CD4-positive, alpha-beta T cell (primary cell): ENCODE measurements around the gene ADGRD1. TPM values are rescaled to one million over a fixed set of nuclear protein-coding genes. Genes with fewer than 3 reads are reported as not detected.
"Not testable (repeated sequence)": the region's sequence is repeated elsewhere in the genome, so short reads cannot be mapped to it uniquely, and the experiment has no call there.

Source experiments
- ATAC-seq: fragments of 200-7000 bp; cut with Tn5 transposase; one replicate; pipeline ENCODE4 v1.10.0; 2022; ENCODE audit warnings: mild to moderate bottlenecking; ENCODE audit not compliant: poor library complexity
- CTCF ChIA-PET: fragments of 350-600 bp; sonication (Branson Sonifier 250); formaldehyde crosslinking; loops from one replicate; lab custom pipeline; 2021; ENCODE audit warnings: antibody characterized with exemption, inconsistent platforms; lab: Charles Lee
- POLR2A ChIA-PET: fragments of 350-600 bp; sonication (Branson Sonifier 250); formaldehyde crosslinking; loops from one replicate; lab custom pipeline; 2021; ENCODE audit warnings: antibody characterized with exemption, inconsistent platforms; lab: Charles Lee
- DNase-seq, 14 experiments: peaks; one replicate each; pipeline ENCODE4 v3.0.0-alpha.2; 2013 to 2020; ENCODE audit warnings: mixed read lengths in 2 of 14
- H3K27ac ChIP-seq, 2 donors: one replicate each; pipeline versions ENCODE4 v1.5.1 to v1.7.0; 2013; ENCODE audit warnings: low read length in 2 of 2, low read depth in 1 of 2, mild to moderate bottlenecking in 1 of 2
- H3K27me3 ChIP-seq, 2 experiments: 1 replicate in 1 of 2; 2 replicates in 1 of 2; pipeline versions ENCODE4 v1.6.1 to v1.7.0; 2013; ENCODE audit warnings: low read length in 2 of 2, control low read depth in 1 of 2, mild to moderate bottlenecking in 1 of 2, moderate library complexity in 1 of 2; ENCODE audit not compliant: insufficient read depth in 2 of 2, control insufficient read depth in 1 of 2
- H3K36me3 ChIP-seq: one replicate; pipeline ENCODE4 v1.6.1; 2013; ENCODE audit warnings: low read length, control low read depth; ENCODE audit not compliant: insufficient read depth
- H3K4me1 ChIP-seq: one replicate; pipeline ENCODE4 v1.6.1; 2013; ENCODE audit warnings: low read length, control low read depth; ENCODE audit not compliant: insufficient read depth
- H3K4me3 ChIP-seq: one replicate; pipeline ENCODE4 v1.5.1; 2013; ENCODE audit warnings: mild to moderate bottlenecking, low read length, moderate library complexity
- H3K9me3 ChIP-seq, 2 experiments: 1 replicate in 1 of 2; 2 replicates in 1 of 2; pipeline versions ENCODE4 v1.6.1 to v1.7.0; 2013; ENCODE audit warnings: low read length in 2 of 2, mild to moderate bottlenecking in 2 of 2, control low read depth in 1 of 2, moderate library complexity in 1 of 2; ENCODE audit not compliant: control insufficient read depth in 1 of 2, insufficient read depth in 1 of 2
- H3K27ac Mint-ChIP-seq: one replicate; pipeline ENCODE4 v1.8.0; 2020; ENCODE audit warnings: mixed read lengths
- H3K27me3 Mint-ChIP-seq: one replicate; pipeline ENCODE4 v1.8.0; 2021; ENCODE audit warnings: mixed read lengths
- H3K36me3 Mint-ChIP-seq: one replicate; pipeline ENCODE4 v1.8.0; 2021; ENCODE audit warnings: low read depth, mixed read lengths
- H3K4me1 Mint-ChIP-seq: one replicate; pipeline ENCODE4 v1.8.0; 2021; ENCODE audit warnings: low read depth, mixed read lengths
- H3K4me3 Mint-ChIP-seq: one replicate; pipeline ENCODE4 v1.8.0; 2020; ENCODE audit warnings: mild to moderate bottlenecking, mixed read lengths
- H3K9me3 Mint-ChIP-seq: one replicate; pipeline ENCODE4 v1.8.0; 2020; ENCODE audit warnings: mixed read lengths
- intact Hi-C, 2 experiments: fragments of 100-400 bp; cut with DNase I in 1 of 2; cut with micrococcal nuclease in 1 of 2; formaldehyde crosslinking; loops; one replicate each; pipeline versions ENCODE4 v1.15.1 to v1.9.0; 2023 to 2025; cut with DNase I, micrococcal nuclease
- total RNA-seq, 174 experiments: library from RNA in 2 of 174; stranded (reverse) in 2 of 174; gene quantifications; one replicate each; pipeline ENCODE4 v1.2.3 and lab custom pipeline; 2021 to 2026
- TF ChIP-seq, protein P1 (sequence below): fragments of 200-600 bp; IDR thresholded peaks from one replicate; pipeline ENCODE4 v1.8.0; 2022; ENCODE audit warnings: antibody characterized with exemption, mild to moderate bottlenecking

ADGRD1 gene
- total RNA-seq, 2 experiments from 2014 or later: 0.22 TPM; not detected in 1

DNA sequence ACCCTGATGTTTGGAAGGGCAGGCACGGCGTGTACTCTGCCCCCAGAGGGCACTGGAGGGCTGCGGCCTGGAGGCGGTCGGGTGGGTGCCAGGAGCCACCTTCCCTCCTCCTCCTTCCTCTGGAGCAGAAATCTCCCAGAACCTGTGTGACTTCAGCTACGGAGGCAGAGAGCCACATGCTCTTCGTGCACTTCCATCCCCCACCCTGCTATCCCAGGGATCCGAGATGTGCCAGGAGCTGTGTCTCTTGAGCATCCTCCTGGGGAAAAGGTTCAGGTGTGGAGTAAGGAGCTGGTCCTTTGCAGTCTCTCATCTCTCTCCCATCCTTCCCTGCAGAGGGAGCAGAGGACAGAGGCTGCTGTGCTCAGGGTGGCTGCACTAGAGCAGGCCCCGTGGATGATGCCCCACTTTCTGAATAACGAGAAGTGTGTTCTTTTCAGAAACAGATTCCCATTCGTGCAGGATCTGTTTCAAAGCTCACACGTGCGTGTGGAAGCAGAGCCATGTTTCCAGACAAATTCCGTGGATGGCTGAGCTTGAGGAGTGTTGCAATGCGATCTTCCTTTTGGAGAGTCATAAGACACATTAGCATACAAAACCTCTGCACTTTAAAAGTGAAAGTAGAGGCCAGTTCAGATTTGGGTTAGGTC, 162.9 kb downstream of the ADGRD1 start:
- no peaks in the 10 kb centered on the region for H3K36me3 Mint-ChIP-seq
- DNase-seq: no peak
- Histone ChIP-seq H3K9me3 (no peaks in the 10 kb centered on the region), H3K27me3 (peaks cover 0 to 4% of the 10 kb centered on the region in 2 experiments), H3K27ac (no peak overlapping the region), H3K4me3 (no peak overlapping the region), H3K36me3 (no peaks in the 10 kb centered on the region), H3K4me1 (no peaks in the 10 kb centered on the region)
- H3K27ac Mint-ChIP-seq: no peak overlapping the region
- ChIA-PET CTCF (interaction anchor here (3.1 kb wide), 1 partner anchor 12 kb away, joined by 13 read pairs; no protein-coding TSS in a partner anchor), POLR2A (no interaction called here)
- TF ChIP-seq, protein P1, sequence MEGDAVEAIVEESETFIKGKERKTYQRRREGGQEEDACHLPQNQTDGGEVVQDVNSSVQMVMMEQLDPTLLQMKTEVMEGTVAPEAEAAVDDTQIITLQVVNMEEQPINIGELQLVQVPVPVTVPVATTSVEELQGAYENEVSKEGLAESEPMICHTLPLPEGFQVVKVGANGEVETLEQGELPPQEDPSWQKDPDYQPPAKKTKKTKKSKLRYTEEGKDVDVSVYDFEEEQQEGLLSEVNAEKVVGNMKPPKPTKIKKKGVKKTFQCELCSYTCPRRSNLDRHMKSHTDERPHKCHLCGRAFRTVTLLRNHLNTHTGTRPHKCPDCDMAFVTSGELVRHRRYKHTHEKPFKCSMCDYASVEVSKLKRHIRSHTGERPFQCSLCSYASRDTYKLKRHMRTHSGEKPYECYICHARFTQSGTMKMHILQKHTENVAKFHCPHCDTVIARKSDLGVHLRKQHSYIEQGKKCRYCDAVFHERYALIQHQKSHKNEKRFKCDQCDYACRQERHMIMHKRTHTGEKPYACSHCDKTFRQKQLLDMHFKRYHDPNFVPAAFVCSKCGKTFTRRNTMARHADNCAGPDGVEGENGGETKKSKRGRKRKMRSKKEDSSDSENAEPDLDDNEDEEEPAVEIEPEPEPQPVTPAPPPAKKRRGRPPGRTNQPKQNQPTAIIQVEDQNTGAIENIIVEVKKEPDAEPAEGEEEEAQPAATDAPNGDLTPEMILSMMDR: no peak
- H3K4me3 Mint-ChIP-seq: no peak overlapping the region
- H3K4me1 Mint-ChIP-seq: no peaks in the 10 kb centered on the region
- intact Hi-C loops: no loop called here
- H3K9me3 Mint-ChIP-seq: no peaks in the 10 kb centered on the region
- no peak for ATAC-seq
- no peaks in the 10 kb centered on the region for H3K27me3 Mint-ChIP-seq

DNA sequence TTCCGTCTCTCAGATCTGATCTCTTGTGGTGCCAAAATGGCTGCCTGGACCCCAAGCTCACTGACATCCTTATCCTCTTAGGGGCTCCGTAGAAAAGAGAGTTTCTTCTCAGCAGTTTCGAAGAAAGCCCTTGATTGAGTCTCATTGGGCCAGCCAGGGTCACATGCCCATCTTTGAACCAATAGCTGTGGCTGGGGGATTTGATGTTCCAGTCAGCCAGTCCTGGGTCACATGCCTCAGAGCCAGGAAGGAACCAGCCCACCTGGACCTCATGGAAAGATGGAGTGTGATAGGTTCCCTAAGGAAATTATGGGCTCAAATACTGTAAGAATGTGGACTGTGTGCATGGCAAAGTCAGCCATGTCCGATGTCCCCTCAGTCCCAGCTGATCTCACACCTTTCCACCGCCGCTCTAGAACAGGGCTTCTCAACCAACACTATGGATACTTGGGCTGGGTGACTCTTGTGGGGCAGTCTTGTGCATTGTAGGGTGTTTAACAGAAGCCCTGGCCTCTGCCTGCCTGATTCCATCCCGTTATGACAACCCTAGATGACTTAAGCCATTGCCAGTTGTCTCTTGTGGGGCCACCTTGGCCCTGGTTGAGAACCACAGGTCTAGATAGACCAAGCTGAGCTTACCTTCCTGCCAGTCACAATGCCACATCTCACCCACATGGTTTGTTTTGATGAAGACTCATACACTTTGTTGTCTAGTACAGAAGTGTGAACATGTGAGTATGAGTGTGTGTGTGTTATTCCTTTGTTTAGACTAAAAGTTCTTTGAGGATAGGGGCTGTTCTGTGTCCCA, 163.9 kb downstream of the ADGRD1 start:
- TF ChIP-seq, protein P1: no peak
- Mint-ChIP-seq H3K9me3 (no peaks in the 10 kb centered on the region), H3K4me1 (no peaks in the 10 kb centered on the region), H3K4me3 (no peak overlapping the region), H3K27me3 (no peaks in the 10 kb centered on the region), H3K27ac (no peak overlapping the region), H3K36me3 (no peaks in the 10 kb centered on the region)
- no peak overlapping the region for H3K4me3 ChIP-seq
- ChIA-PET POLR2A (no interaction called here), CTCF (interaction anchor here (3.1 kb wide), 1 partner anchor 13 kb away, joined by 13 read pairs; no protein-coding TSS in a partner anchor)
- ATAC-seq (no peak), DNase-seq (no peak)
- no peaks in the 10 kb centered on the region for H3K4me1 ChIP-seq
- no peak overlapping the region for H3K27ac ChIP-seq
- intact Hi-C loops: no loop called here
- no peaks in the 10 kb centered on the region for H3K9me3 ChIP-seq
- peaks cover 0 to 4% of the 10 kb centered on the region in 2 experiments for H3K27me3 ChIP-seq
- H3K36me3 ChIP-seq: no peaks in the 10 kb centered on the region

DNA sequence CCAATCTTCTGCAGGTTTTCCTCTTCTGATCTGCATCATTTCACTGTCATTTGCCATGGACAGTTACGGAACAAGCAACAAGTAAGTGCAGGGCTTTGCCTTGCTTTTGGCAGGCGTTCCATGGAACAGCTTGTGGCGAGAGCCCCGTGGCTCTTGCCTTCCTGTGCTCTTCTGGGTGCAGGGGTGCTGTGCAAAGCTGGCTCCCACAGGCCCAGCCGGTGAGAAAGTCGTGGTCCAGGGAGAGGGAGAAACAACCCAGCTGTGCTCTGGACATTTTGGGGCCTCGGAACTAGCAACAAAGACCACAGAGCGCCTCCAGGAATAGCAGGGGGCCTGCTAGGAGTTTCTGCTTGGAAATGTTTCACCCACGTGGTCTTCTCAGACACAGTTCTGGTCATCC, 164.7 kb downstream of the ADGRD1 start:
- POLR2A ChIA-PET: no interaction called here
- H3K9me3 Mint-ChIP-seq: no peaks in the 10 kb centered on the region
- no peak overlapping the region for H3K4me3 ChIP-seq

DNA sequence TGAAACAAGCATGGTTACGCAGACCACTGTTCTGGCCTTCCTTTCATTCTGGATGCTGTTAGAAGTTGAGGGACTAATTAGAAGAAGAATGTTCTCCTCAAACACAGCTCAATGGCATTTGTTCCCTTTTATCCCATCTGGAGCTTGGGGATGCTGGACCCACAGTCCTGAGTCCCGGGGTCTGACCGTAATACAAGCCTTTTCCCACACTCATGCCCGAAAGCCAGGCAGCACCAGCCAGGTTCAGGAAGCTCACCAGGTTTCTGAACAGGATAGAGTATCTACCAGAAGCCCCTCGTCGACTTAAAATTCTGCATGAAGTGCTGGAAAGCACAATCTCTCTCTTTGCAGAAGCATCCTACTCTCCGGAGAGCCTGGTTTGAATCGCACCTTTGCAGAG, 165.6 kb downstream of the ADGRD1 start:
- POLR2A ChIA-PET, DNase-seq, H3K27me3 Mint-ChIP-seq, ATAC-seq, H3K27ac ChIP-seq, H3K4me1 Mint-ChIP-seq, H3K36me3 ChIP-seq, H3K4me3 ChIP-seq, H3K27ac Mint-ChIP-seq, H3K4me3 Mint-ChIP-seq, H3K9me3 Mint-ChIP-seq, H3K4me1 ChIP-seq, H3K9me3 ChIP-seq, CTCF ChIA-PET, intact Hi-C loops, H3K27me3 ChIP-seq, H3K36me3 Mint-ChIP-seq: not testable (repeated sequence)

More for the DNA sequence above, 164.7 kb downstream of the ADGRD1 start:
- no peaks in the 10 kb centered on the region for H3K27me3 Mint-ChIP-seq
- H3K27ac ChIP-seq: no peak overlapping the region
- no peaks in the 10 kb centered on the region for H3K36me3 ChIP-seq
- H3K9me3 ChIP-seq: no peaks in the 10 kb centered on the region
- H3K4me1 ChIP-seq: no peaks in the 10 kb centered on the region
- no peak overlapping the region for H3K4me3 Mint-ChIP-seq
- intact Hi-C loops: no loop called here
- no peak for ATAC-seq
- no peak for DNase-seq
- H3K27ac Mint-ChIP-seq: no peak overlapping the region
- TF ChIP-seq, protein P1: no peak
- H3K36me3 Mint-ChIP-seq: no peaks in the 10 kb centered on the region
- CTCF ChIA-PET: no interaction called here
- H3K4me1 Mint-ChIP-seq: no peaks in the 10 kb centered on the region
- peaks cover 0 to 4% of the 10 kb centered on the region in 2 experiments for H3K27me3 ChIP-seq
